HUES6 (cell line): ENCODE measurements around the gene ZSCAN10.

ENCODE experiments used
- H3K27ac ChIP-seq: 2 replicates; pipeline ENCODE4 v1.7.0; 2013; ENCODE audit warnings: low read depth, mild to moderate bottlenecking, low read length, inconsistent platforms
- H3K27me3 ChIP-seq: 2 replicates; pipeline ENCODE4 v1.6.1; 2013; ENCODE audit warnings: low read length; ENCODE audit not compliant: control insufficient read depth, insufficient read depth
- H3K36me3 ChIP-seq: 2 replicates; pipeline ENCODE4 v1.6.1; 2013; ENCODE audit warnings: low read length; ENCODE audit not compliant: control insufficient read depth, insufficient read depth
- H3K4me1 ChIP-seq: 2 replicates; pipeline ENCODE4 v1.6.1; 2013; ENCODE audit warnings: low read length; ENCODE audit not compliant: control insufficient read depth, insufficient read depth
- H3K4me3 ChIP-seq: 2 replicates; pipeline ENCODE4 v1.5.1; 2013; ENCODE audit warnings: low read depth, low read length
- H3K9ac ChIP-seq: one replicate; pipeline ENCODE4 v1.6.1; 2013; ENCODE audit warnings: mild to moderate bottlenecking, low read length
- H3K9me3 ChIP-seq: 2 replicates; pipeline ENCODE4 v1.6.1; 2013; ENCODE audit warnings: low read depth, low read length; ENCODE audit not compliant: control insufficient read depth, insufficient read depth

The ZSCAN10 gene

DNA sequence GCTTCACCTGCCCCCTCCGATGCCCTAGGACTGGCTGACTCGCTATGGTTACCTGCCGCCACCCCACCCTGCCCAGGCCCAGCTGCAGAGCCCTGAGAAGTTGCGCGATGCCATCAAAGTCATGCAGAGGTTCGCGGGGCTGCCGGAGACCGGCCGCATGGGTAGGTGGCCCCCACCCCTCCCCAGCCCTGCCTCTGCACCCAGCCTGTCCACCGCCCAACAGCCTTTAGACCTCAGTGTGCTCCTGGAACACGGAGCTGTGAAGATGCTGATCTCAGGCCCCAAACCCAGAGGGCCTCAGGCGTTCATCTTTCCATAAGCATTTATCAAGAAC, 51.7 kb downstream of the ZSCAN10 start:
- Histone ChIP-seq H3K27me3 (peaks cover 59% of the 10 kb centered on the region), H3K27ac (no peak overlapping the region), H3K36me3 (no peaks in the 10 kb centered on the region), H3K9ac (no peak overlapping the region), H3K4me1 (no peaks in the 10 kb centered on the region), H3K9me3 (no peaks in the 10 kb centered on the region), H3K4me3 (peak overlapping the region; percentile 85)

DNA sequence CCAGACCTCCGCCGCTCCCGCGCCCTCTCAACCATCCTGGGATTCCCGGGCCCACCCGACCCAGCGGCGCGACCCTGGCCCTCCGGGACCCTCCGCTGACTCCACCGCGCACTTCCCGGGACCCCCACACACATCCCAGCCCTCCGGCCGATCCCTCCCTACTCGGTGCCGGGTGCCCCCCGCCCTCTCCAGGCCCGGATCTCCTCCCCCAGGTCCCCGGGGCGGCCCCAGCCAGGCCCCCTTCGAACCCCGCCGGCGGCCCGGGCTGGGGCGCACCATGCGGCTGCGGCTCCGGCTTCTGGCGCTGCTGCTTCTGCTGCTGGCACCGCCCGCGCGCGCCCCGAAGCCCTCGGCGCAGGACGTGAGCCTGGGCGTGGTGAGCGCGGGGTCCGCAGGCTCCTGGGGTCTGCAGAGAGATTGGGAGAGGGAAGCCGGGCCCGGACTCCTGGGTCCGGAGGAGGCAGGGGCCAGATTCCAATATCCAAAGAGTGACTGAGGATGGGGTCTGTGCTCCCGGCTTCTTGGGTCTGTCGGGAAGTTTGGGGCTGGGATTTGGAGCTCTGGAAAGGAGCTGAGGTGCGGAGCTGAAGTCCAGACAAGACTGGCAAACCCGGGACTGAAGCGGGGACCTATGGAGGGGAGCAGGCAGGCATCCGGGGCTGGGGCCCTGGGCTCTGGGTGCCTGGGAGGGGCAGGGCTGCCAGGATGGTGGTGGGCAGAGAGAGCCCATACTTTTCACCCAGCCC, 52.3 kb downstream of the ZSCAN10 start:
- peak overlapping the region; percentile 43 for H3K9ac ChIP-seq
- H3K4me3 ChIP-seq = peak overlapping the region; percentile 85
- H3K27ac ChIP-seq = no peak overlapping the region
- no peaks in the 10 kb centered on the region for H3K9me3 ChIP-seq
- peaks cover 59% of the 10 kb centered on the region for H3K27me3 ChIP-seq
- no peaks in the 10 kb centered on the region for H3K4me1 ChIP-seq
- H3K36me3 ChIP-seq = no peaks in the 10 kb centered on the region

DNA sequence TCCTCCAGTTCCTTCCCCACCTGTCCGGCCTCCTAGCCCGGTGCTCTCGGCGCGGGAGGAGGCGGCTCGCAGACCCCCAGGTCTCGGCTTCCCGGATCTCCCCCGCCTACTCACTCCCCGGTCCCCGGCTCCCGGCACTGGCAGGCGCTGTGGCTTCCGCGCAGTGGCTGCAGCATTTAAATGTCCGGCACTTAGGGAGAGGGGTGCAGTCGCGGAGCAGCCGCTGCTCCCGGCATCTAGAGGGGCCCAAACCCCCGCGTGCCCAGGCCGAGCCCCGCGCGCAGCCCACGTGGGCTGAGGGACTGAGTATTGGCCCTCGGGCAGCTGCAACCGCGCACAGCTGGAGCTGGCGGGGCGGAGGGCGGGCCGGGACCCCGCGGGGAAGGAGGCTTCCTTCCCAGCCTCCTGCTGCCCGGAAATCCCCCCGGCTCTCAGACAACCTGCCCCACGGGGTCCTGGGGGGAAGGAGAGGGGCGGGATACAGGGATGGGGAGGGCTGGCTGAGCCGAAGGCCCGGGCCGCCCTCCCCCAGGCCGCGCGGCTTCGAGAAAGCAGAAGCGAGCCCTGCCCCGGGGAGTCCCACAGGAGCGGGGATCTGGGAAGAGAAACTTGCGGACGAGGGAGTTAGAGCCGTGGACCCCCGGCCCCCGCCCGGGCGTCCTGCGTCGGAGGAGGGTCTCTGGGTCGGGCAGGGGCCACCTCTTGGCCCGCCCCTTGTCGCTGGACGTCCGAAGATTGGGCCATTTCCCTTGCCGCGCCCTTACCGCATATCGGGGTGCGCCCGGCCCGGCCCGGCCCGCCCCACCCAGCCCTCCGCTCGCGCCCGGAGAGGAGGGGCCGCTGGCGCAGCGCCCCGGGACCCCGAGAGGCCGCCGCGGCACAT, 53.1 kb downstream of the ZSCAN10 start, which contains the start of gene MMP25:
TSS of gene MMP25 (plus strand) at position 804 of the 883 bp plus-strand sequence. CDS start 357 bp downstream, outside the sequence.
- no peaks in the 10 kb centered on the region for H3K4me1 ChIP-seq
- H3K27ac ChIP-seq = peak within 1 kb of the TSS; percentile 39; the same call in 1 of the 2 replicates
- H3K27me3 ChIP-seq = peaks cover 59% of the 10 kb centered on the region
- peak within 1 kb of the TSS; percentile 43 for H3K9ac ChIP-seq
- no peaks in the 10 kb centered on the region for H3K36me3 ChIP-seq
- peak within 1 kb of the TSS; percentile 85 for H3K4me3 ChIP-seq
- H3K9me3 ChIP-seq = no peaks in the 10 kb centered on the region

DNA sequence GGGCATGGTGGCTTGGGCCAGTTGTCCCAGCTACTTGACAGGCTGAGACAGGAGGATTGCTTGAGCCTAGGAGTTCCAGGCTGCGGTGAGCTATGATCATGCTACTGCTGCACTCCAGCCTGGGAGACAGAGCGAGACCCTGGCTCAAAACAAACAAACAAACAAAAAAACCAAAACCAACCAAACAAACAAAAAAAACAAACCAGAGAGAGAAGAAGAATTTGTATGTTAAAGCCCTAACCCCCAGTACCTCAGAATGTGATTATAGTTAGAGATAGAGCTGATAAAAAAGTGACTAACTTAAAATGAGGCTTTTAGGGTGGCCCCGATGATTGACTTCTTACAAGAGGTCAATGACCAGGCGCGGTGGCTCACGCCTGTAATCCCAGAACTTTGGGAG, 54.4 kb downstream of the ZSCAN10 start:
- no peak overlapping the region for H3K9ac ChIP-seq
- H3K4me1 ChIP-seq = no peaks in the 10 kb centered on the region
- no peak overlapping the region for H3K27ac ChIP-seq
- H3K9me3 ChIP-seq = no peaks in the 10 kb centered on the region
- H3K4me3 ChIP-seq = peak overlapping the region; percentile 13; the same call in 1 of the 2 replicates
- H3K36me3 ChIP-seq = no peaks in the 10 kb centered on the region
- H3K27me3 ChIP-seq = peaks cover 52% of the 10 kb centered on the region

DNA sequence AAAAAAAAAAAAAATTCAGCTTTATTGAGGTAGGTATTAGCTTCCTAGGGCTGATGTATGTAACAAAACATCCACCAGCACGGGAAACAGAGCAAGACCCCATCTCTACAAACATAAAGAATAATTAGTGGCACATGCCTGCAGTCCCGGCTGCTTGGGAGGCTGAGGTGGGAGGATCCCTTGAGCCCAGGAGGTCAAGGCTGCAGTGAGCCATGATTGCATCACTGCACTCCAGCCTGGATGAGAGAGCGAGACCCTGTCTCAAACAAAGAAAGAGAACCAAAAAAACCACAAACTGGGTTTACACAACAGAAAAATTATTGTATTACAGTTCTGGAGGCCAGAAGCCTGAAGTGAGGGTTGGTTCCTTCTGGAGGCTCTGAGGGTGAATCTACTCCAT, 56.7 kb downstream of the ZSCAN10 start:
- Histone ChIP-seq H3K4me3 (no peak overlapping the region), H3K4me1 (peaks cover 11% of the 10 kb centered on the region; the same call in 1 of the 2 replicates), H3K27ac (no peak overlapping the region), H3K9me3 (no peaks in the 10 kb centered on the region), H3K36me3 (no peaks in the 10 kb centered on the region), H3K9ac (no peak overlapping the region), H3K27me3 (peaks cover 51% of the 10 kb centered on the region)

DNA sequence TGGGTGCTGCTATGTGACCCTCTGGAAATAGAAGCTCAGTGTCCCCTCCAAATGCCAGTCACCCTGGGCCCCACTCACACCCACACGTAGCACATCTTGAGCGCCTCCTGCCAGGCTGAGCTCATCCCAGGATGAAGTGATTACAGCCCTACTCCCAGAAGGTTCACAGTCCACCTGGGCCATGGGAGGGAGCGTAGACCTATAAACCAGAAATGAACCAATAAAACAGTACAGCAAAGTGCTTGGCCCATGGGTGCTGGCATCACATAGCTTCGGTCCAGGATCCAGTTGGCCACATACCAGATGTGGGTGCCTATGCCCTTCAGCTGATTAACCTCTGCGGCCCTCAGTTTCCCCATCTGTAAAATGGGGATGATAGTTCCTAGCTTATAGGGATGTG, 60.2 kb downstream of the ZSCAN10 start:
- Histone ChIP-seq H3K9me3 (no peaks in the 10 kb centered on the region), H3K36me3 (no peaks in the 10 kb centered on the region), H3K9ac (no peak overlapping the region), H3K4me1 (peaks cover 14% of the 10 kb centered on the region; the same call in 1 of the 2 replicates), H3K4me3 (no peak overlapping the region), H3K27me3 (peaks cover 53% of the 10 kb centered on the region), H3K27ac (no peak overlapping the region)
